RCC 7860 (cell line): ENCODE results near the gene RNFT2.

Experiments used
- DNase-seq: peaks from one replicate; pipeline ENCODE4 v3.0.0-alpha.2; 2015; ENCODE audit warnings: low spot score
- FAIRE-seq: peaks from 2 replicates; lab custom pipeline; 2012; peaks lifted over from hg19 to GRCh38; lab: Jason Lieb, UNC

RNFT2 gene

DNA sequence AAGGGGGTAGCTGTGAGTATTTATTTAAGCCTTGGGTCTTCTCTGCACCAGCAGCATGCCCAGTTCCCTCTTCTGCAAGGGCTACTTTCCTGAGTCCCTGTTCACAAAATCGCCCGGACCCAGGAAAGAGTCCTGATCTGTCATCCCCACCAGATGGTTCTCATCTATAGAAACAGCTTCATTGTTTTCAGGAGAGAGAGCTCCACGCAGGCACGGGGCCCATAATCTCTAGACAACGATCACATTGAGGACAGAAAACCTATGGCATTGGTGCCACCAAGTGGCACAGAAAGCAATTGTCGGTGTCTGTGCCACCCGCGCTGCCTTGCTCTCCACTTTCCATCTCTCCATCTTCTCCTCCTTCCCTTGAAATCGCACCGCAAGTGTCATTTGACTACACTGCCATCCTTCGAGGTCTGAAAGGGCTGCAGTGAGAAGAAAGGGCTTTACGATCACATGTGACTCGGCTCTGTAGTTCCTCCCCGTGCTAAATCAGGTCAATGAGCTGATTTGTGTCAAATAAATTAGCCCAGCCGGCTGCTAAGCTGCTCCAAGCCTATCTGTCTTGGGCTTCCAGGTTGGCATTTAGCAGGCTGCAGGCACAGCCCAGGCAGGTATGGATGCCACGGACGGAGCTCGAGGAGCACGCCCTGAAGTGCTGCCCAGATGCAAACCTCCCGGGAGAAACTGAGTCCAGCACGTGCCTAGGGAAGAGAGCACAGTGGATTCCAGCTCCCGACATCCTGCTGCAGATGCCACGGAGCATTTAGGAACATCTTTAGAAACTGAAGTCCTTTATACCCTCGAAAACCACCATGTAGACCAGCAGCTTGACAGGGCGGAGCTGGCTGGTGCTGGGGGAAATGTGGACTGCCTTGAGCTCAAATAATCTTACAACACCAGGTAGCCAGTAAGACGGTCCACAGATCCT lies 29.0 kb upstream of the RNFT2 start:
- FAIRE-seq (no peak), DNase-seq (peak; percentile 47)

DNA sequence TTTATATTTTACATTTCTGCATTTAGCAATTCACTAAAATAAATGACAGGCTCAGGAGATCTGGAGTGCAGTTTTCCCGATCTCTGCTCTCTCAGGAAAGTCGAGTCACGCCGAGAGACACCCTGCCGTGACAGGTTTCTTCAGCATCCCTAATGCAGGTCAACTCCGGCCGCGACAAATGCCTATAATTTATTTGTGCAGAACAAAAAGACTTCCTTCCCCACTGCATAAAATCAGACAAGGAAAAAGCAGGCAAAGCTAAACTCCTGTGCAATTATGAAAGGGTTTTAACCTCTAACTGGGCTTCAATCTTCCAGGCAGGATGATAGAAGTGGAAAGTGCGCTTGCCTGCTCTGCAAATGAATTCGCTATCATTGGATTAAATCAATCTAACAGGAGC lies 28.3 kb upstream of the RNFT2 start:
- DNase-seq (no peak), FAIRE-seq (no peak)

GRCh38 chr12:116710370-116711150 lies 27.6 kb upstream of the RNFT2 start:
- FAIRE-seq = no peak
- no peak for DNase-seq

DNA sequence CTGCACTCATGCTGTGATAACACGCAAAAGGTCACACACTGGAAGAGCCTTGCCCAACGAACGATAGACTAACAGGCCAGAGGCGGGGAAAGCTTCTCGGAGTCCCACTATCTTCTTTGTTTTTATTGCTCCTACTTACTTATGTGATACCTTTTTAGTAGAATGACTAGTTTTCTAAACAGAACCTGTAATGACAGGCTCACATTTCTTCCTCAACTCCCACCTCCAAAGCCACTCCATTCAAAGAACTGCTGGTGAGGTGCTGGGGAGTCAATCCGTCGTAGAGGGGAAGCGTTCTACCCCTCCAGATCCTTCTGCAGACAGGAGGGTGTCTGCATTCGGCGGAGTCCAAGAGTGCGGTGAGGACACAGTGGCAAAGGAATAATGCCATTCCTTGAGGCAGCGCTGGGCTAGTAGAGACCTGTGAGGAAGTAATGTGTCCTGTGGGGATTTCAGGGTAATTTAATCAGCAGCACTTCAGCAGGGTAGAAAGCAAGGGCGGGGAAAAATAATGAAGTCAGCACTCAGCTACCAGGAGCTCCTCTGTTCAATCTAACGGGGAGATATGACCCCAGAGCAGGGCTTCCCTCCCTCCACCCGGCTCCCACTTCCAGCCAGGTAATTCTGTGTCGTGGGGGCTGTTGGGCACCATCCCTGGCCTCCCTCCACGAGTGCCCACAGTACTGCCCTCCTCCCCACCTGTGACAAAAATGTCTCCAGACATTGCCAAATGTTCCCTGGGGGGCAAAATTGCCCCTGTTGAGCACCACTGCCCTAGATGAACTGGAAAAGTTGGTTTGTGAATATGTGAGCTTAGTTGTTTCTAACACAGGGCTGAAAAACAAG lies 25.4 kb upstream of the RNFT2 start:
- no peak for DNase-seq
- no peak for FAIRE-seq

DNA sequence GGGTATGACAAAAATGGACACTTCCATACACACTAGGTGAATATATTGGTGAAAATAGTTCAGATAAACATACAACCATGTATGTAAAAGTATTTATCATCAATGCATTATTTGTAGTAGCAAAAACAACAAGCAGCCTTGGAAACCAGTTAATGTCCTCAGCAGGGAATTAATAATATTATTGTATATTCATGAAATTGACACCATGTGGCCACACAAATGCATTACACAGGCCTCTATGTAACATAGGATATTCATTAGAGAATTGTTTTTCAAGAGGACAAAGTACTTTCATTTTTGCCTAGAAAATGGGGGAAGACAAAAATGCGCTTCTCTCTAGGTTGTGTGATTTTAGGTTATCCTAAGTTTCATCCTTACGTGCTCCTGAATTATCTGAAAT lies 24.6 kb upstream of the RNFT2 start:
- no peak for DNase-seq
- no peak for FAIRE-seq

DNA sequence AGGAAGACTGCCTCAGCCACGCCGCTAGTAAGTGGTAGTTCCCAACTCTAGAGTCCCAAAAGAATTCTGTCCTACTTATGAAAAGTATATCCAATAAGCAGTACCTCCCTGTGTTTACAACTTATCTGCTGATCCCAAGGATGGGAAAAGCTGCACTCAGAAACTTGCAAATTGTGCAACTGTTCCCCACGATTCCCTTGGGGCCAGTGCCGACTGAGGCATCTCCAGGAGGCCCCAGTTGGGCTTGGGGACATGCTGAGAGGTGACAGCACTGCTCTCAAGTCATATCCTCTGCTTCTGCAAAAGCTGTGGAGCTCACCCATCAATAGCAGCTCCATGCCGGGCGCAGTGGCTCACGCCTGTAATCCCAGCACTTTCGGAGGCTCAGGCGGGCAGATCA lies 23.9 kb upstream of the RNFT2 start:
- FAIRE-seq = no peak
- no peak for DNase-seq

DNA sequence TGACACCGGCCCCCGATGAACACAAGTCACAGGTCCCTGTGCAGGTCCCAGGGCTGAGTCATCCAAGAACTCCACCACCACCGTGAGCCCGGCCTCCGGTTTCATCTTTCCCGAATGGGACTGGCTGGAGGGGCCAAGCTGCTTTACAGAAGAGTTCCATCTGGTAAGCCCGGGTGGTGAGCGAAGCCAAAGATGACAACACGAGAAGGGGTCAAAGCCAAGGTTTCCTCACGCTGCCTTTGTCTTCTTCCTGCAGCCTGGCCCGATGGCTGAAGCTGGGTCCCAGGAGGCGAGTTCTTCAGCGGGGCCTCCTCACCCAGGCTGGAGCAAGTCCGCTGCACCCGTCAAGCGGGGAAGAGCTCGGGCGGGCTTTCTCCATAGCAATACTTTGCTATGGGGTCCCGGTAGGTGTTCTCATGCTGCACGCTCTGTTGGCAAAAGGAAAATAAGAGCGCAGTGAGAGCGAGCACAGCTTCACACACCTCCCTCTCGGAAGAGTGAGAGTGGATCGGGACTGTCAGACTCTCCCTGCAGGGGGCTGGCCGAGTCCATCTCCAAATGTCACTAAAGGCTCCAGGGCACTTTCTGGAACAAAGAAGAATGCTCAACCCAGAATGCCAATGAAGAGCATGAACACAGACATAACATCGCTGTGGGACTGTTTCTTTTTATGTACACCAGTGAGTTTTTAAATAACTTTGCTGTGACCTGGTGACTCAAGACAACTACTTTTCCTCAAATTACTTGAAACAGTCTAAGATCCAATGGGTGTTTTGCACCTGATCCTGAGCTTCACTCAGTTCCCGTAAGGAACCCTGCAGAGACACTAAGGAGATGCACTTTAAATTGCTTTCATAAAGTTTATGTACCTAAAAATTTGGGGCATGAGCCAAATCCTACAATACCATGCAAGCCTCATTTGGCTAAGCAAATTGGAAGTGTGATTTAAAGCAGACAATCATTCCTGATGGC lies 20.4 kb upstream of the RNFT2 start:
- no peak for DNase-seq
- no peak for FAIRE-seq

DNA sequence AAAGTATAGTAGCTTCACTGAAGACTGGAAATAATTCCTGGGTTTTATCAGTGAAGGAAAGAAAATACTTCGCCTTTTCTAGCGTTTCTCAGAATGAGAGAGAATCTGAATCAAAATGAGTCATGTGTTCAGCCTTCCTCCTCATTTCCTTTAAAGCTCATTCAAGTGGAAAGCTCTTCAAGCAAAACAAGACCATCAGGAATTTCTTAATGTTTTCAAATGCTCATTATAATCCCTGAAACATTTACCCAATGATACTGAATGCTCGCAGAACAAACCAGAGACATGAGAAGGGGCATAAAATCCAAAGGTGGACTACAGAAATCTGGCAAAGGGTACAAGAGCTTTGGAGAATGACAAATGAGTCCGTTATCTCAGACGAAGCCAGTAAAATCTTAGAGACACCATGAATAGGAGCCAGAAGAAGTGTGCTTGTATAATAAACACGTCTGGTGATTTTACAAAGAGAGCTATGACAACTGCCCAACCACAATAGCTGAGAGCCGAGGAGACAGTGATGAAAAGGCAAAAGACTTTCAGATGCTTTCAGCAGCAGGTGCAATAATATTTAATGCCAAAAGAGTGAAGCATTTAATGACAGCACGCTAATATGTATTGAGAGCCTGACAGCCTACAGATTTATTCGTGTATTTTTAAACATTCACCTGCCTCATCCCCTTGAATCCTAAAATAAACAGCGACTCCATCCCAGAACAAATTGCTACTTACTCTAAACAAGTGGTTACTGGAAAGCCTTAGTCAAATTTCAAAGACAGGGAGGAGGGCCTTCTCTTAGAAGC lies 19.3 kb upstream of the RNFT2 start:
- peak; percentile 84 for FAIRE-seq
- DNase-seq = peak; percentile 27

DNA sequence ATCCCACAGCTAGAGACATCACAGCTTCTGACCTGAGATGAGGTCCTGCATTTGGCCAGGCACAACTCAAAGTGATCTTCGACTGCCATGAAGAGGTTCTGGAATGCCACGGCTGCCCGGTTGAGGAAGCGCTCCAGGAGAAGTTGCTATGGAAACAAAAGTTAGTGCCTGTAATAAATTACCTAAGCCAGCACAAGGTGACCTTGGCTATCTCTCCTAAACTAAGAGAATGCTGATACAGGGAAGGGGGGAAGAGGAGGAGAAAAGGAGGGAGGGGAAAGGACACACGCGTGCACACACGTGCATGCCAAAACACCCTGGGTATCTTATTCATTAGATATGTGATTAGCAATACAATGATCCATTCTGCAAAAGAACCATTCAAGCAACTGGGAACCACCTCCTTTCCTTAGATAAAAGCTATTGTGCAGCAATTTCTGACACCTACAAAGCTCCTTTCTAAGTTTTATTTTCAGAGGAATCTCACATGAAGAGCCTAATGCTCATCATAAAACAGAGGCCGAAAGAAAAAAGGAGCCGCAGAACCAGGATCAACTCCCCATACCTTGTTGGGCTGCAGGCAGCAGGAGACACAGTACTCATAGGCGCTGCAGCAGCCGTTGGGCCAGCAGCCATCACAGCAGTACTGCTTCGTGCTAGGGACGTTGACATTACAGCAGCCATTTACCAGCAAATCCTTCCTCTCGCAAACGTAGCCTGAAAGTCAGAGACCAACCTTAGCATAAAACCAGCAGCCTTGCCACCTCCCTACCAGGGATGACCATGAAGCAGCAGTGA lies 18.2 kb upstream of the RNFT2 start:
- no peak for DNase-seq

DNA sequence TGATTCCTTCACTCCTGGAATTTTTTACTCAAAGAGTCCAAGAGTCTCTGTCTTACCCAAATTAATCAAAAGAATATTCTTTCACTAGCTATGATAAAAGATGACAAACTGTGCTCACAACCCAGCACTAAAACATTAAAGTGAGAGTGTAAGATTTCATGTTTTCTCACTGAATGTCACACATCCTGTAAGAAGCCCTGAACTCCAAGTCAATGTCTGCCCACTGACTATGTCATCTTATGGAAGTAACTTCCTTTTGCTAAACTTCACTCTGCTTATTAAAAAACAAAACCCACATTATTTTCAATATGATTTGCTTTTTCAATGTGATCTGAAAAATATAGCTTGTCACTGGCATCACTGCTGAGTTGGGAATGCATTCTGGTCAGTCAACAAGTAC lies 15.9 kb upstream of the RNFT2 start:
- FAIRE-seq (no peak), DNase-seq (no peak)

More for the DNA sequence above, 18.2 kb upstream of the RNFT2 start:
- no peak for FAIRE-seq

- no peak for DNase-seq
- FAIRE-seq = no peak
Observed at GRCh38 chr12:116726694-116727093, 11.4 kb upstream of the RNFT2 start.

DNA sequence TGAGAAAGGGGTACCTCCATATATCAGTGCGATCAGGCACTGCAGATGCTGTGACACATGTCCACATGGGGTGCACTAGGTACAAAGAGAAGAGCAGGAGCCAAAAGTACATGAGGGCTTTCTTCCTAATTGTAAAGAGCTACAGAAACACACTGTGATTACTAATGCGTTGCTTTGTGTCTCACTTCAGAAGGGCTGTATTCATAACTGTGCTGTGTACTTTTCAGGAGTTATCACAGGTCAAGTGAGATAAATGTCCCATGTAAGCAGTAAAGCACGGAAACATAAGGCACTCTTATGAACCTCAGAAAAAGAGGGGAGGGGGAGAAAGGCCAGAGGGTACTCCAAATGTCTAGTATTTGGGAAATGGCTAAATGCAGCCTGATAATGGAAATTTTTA lies 10.9 kb upstream of the RNFT2 start:
- FAIRE-seq = no peak

DNA sequence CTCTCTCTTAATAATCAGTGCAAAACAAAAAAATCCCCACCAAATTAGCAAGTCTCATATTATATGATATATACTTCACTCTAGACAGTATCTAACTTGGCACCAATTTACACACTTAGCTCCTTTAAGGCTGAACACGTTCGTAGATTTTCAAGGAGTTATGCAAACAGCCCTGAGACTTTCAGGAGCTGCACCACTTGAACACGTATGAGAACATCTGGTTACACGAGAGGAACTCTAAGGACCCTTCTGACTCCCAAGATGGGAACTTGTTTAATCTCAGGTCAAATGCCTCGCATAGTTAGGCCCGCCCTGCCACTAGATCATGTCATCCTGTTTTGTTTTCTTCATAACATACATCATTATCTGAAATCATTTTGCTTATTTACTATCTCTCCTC lies 10.2 kb upstream of the RNFT2 start:
- FAIRE-seq = no peak

More for the DNA sequence above, 10.9 kb upstream of the RNFT2 start:
- no peak for DNase-seq

GRCh38 chr12:116731801-116732200 lies 6.3 kb upstream of the RNFT2 start:
- DNase-seq = no peak
- no peak for FAIRE-seq

More for the DNA sequence above, 10.2 kb upstream of the RNFT2 start:
- DNase-seq = no peak

DNA sequence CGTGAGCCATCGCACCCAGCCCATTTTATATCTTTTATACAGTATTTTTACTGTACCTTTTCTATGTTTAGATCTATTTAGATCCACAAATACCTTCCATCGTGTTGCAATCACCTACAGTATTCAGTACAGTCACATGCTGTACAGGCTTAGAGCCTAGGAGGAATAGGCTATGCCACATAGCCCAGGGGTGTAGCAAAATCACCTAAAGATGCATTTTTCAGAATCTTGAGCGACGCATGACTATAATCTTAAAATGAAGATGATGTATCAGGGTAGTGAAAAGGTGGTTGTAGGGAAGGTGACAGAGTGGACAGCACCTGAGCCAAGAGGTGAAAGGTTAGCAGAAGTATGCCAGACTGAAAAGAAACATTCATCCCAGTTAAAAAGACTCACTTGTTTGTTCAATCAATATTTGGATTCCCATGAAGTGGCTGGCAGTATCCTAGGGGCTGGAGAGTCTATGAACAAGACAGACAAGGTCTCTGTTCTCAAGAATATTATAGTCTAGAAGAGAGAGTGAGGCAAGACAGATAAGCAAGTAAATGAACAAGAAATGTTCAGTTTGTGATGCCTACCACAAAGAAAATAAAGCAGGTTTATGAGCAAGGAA lies 3.9 kb upstream of the RNFT2 start:
- no peak for FAIRE-seq
- DNase-seq = no peak

DNA sequence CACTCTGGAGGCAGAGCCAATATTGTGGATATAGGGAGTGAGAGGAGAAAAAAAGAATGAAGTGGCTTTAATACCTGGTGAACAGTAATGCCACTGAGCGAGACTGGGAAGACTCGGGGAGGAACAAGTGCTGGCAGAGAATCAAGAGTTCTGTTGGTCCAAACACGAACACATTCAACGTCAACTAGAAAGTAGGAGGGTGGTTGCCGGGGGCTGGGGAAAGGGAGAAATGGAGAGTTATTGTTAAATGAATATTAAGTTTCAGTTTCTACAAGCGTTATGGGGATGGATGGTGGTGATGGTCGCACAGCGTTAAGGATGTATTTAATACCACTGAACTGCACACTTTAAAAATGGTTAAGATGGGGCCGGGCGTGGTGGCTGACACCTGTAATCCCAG lies 3.0 kb upstream of the RNFT2 start:
- FAIRE-seq (no peak), DNase-seq (no peak)

- FAIRE-seq (no peak), DNase-seq (no peak)
Observed at GRCh38 chr12:116735951-116736599, 2.0 kb upstream of the RNFT2 start.
